Esophagus squamous epithelium (tissue), 4 donors: ENCODE data around the gene GPN2.

ENCODE experiments used
- CTCF ChIP-seq, 6 experiments: fragments of 450-650 bp in 4 of 6; fragments of 200-600 bp in 2 of 6; sonication (generic) in 2 of 6; IDR thresholded peaks; one replicate each; pipeline ENCODE4 v1.5.1; 2016 to 2019; ENCODE audit warnings: antibody characterized with exemption in 6 of 6, mild to moderate bottlenecking in 4 of 6, moderate library complexity in 4 of 6
- POLR2A ChIP-seq, 4 donors: fragments of 450-650 bp; IDR thresholded peaks; one replicate each; pipeline ENCODE4 v1.6.1; 2017; ENCODE audit warnings: antibody characterized with exemption in 4 of 4, mild to moderate bottlenecking in 4 of 4, moderate library complexity in 3 of 4

GRCh38 chr1:26938659-26939025 is 48.6 kb upstream of the GPN2 start:
- no peak for TF ChIP-seq POLR2A (IDR thresholded peaks at IDR 0.05)
- TF ChIP-seq CTCF (IDR thresholded peaks at IDR 0.05): no peak
